Naive thymus-derived CD4-positive, alpha-beta T cell (primary cell): Measurements from ENCODE around the gene SRGAP1. TPM values are rescaled to one million over a fixed set of nuclear protein-coding genes. Genes with fewer than 3 reads are reported as not detected.

Experiments
- ATAC-seq: fragments of 150-1000 bp; cut with Tn5 transposase; 2 replicates; pipeline ENCODE4 v1.10.0; 2021; ENCODE audit warnings: mild to moderate bottlenecking, moderate library complexity
- CTCF ChIA-PET: fragments of 350-600 bp; sonication (Branson Sonifier 250); formaldehyde crosslinking; loops from one replicate; lab custom pipeline; 2021; ENCODE audit warnings: antibody characterized with exemption; lab: Charles Lee
- POLR2A ChIA-PET: fragments of 350-600 bp; sonication (Branson Sonifier 250); formaldehyde crosslinking; loops from one replicate; lab custom pipeline; 2021; ENCODE audit warnings: antibody characterized with exemption, inconsistent platforms; lab: Charles Lee
- DNase-seq, 9 donors: peaks; one replicate each; pipeline versions ENCODE4 v3.0.0 to v3.0.0-alpha.2; 2020 to 2022; ENCODE audit warnings: mixed read lengths in 1 of 9
- H3K27ac ChIP-seq: one replicate; pipeline ENCODE4 v1.7.0; 2013; ENCODE audit warnings: mild to moderate bottlenecking, low read depth, low read length, moderate library complexity
- H3K27me3 ChIP-seq, 2 donors: one replicate each; pipeline ENCODE4 v1.7.0; 2013; ENCODE audit warnings: low read length in 2 of 2, mild to moderate bottlenecking in 2 of 2, moderate library complexity in 2 of 2; ENCODE audit not compliant: control insufficient read depth in 2 of 2, insufficient read depth in 2 of 2
- H3K36me3 ChIP-seq, 3 experiments: 1 replicate in 2 of 3; 2 replicates in 1 of 3; pipeline ENCODE4 v1.7.0; 2013; ENCODE audit warnings: low read length in 3 of 3, mild to moderate bottlenecking in 3 of 3, moderate library complexity in 1 of 3; ENCODE audit not compliant: insufficient read depth in 3 of 3, control insufficient read depth in 2 of 3
- H3K4me1 ChIP-seq, 2 donors: one replicate each; pipeline ENCODE4 v1.7.0; 2013; ENCODE audit warnings: low read length in 2 of 2, mild to moderate bottlenecking in 2 of 2, moderate library complexity in 1 of 2; ENCODE audit not compliant: control insufficient read depth in 2 of 2, insufficient read depth in 2 of 2
- H3K4me3 ChIP-seq: 2 replicates; pipeline ENCODE4 v1.7.0; 2013; ENCODE audit warnings: mild to moderate bottlenecking, low read length
- H3K9me3 ChIP-seq, 3 experiments: 1 replicate in 2 of 3; 2 replicates in 1 of 3; pipeline ENCODE4 v1.7.0; 2013; ENCODE audit warnings: low read length in 3 of 3; ENCODE audit not compliant: control insufficient read depth in 2 of 3
- H3K27ac Mint-ChIP-seq, 9 donors: one replicate each; pipeline ENCODE4 v1.8.0; 2020 to 2022; ENCODE audit warnings: mixed read lengths in 9 of 9, mild to moderate bottlenecking in 8 of 9, moderate library complexity in 5 of 9, inconsistent platforms in 2 of 9
- H3K27me3 Mint-ChIP-seq, 5 donors: one replicate each; pipeline ENCODE4 v1.8.0; 2021 to 2022; ENCODE audit warnings: mixed read lengths in 5 of 5, mild to moderate bottlenecking in 1 of 5
- H3K36me3 Mint-ChIP-seq, 5 donors: one replicate each; pipeline ENCODE4 v1.8.0; 2020 to 2022; ENCODE audit warnings: mixed read lengths in 5 of 5, mild to moderate bottlenecking in 3 of 5, inconsistent platforms in 1 of 5
- H3K4me1 Mint-ChIP-seq, 7 donors: one replicate each; pipeline ENCODE4 v1.8.0; 2020 to 2022; ENCODE audit warnings: mixed read lengths in 7 of 7, mild to moderate bottlenecking in 3 of 7, inconsistent platforms in 1 of 7
- H3K4me3 Mint-ChIP-seq, 10 donors: one replicate each; pipeline ENCODE4 v1.8.0; 2020 to 2022; ENCODE audit warnings: mild to moderate bottlenecking in 10 of 10, mixed read lengths in 10 of 10, moderate library complexity in 6 of 10, inconsistent platforms in 2 of 10
- H3K9me3 Mint-ChIP-seq, 11 donors: one replicate each; pipeline ENCODE4 v1.8.0; 2020 to 2022; ENCODE audit warnings: mixed read lengths in 11 of 11, mild to moderate bottlenecking in 4 of 11, inconsistent platforms in 1 of 11, moderate library complexity in 1 of 11
- intact Hi-C, 2 donors: fragments of 100-400 bp; cut with micrococcal nuclease; formaldehyde crosslinking; loops; one replicate each; pipeline ENCODE4 v1.15.1; 2023
- polyA plus RNA-seq, 2 donors: library from polyadenylated mRNA; unstranded; fragments of 300-500 nt; fragmentation: Illumina TruSeq; gene quantifications; one replicate each; pipeline ENCODE4 v1.2.3, GENCODE V29; 2021
- total RNA-seq, 6 experiments: library from RNA in 5 of 6; stranded (reverse) in 5 of 6; gene quantifications; 1 replicate in 5 of 6; 2 replicates in 1 of 6; pipeline ENCODE4 v1.2.3 and lab custom pipeline; 2021 to 2026

SRGAP1 gene
- total and polyA plus RNA-seq, 7 experiments from 2014 or later = 0.01 to 0.47 (median 0.08) TPM

DNA sequence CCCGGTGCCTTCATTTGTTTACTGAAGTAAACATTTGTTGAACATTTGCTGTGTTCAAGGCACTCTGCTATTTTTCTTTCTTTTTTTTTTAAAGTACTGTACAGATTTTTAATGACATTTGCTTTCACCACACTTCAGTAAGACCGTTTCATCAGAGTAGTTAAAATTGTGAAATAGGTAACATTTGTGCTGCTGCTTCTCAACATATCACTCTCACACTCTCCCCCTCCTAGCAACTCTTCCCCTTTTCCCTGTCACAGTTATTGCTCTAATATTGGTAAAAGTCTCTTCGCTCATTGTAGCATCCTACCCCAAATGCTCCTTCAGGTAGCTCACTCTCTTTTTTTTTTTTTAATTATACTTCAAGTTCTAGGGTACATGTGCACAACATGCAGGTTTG is 49.6 kb downstream of the SRGAP1 start:
- Mint-ChIP-seq H3K36me3 (peaks cover 0 to 5% (median 0%) of the 10 kb centered on the region in 5 donors), H3K9me3 (peaks cover 0 to 5% (median 0%) of the 10 kb centered on the region in 11 donors), H3K27me3 (peaks cover 0 to 23% (median 9%) of the 10 kb centered on the region in 5 donors), H3K27ac (no peak overlapping the region), H3K4me1 (no peaks in the 10 kb centered on the region), H3K4me3 (no peak overlapping the region)
- ChIA-PET CTCF (no interaction called here), POLR2A (no interaction called here)
- H3K4me1 ChIP-seq = no peaks in the 10 kb centered on the region
- no peaks in the 10 kb centered on the region for H3K27me3 ChIP-seq
- intact Hi-C loops = no loop called here
- no peaks in the 10 kb centered on the region for H3K9me3 ChIP-seq
- ATAC-seq = peak; percentile 34
- H3K4me3 ChIP-seq = no peak overlapping the region
- no peak for DNase-seq
- no peak overlapping the region for H3K27ac ChIP-seq
- H3K36me3 ChIP-seq = no peaks in the 10 kb centered on the region

GRCh38 chr12:63895841-63896240 is 51.3 kb downstream of the SRGAP1 start:
- intact Hi-C loops = no loop called here
- H3K27ac ChIP-seq = no peak overlapping the region
- ATAC-seq = no peak
- H3K36me3 Mint-ChIP-seq = peaks cover 0 to 5% (median 0%) of the 10 kb centered on the region in 5 donors
- no peak overlapping the region for H3K4me3 ChIP-seq
- H3K9me3 Mint-ChIP-seq = peaks cover 0 to 5% (median 0%) of the 10 kb centered on the region in 11 donors
- DNase-seq = no peak
- H3K27me3 Mint-ChIP-seq = peaks cover 0 to 27% (median 11%) of the 10 kb centered on the region in 5 donors
- no peaks in the 10 kb centered on the region for H3K27me3 ChIP-seq
- H3K4me1 Mint-ChIP-seq = no peaks in the 10 kb centered on the region
- H3K9me3 ChIP-seq = no peaks in the 10 kb centered on the region
- no peaks in the 10 kb centered on the region for H3K4me1 ChIP-seq
- no peak overlapping the region for H3K4me3 Mint-ChIP-seq
- ChIA-PET CTCF (no interaction called here), POLR2A (no interaction called here)
- no peak overlapping the region for H3K27ac Mint-ChIP-seq
- H3K36me3 ChIP-seq = no peaks in the 10 kb centered on the region

DNA sequence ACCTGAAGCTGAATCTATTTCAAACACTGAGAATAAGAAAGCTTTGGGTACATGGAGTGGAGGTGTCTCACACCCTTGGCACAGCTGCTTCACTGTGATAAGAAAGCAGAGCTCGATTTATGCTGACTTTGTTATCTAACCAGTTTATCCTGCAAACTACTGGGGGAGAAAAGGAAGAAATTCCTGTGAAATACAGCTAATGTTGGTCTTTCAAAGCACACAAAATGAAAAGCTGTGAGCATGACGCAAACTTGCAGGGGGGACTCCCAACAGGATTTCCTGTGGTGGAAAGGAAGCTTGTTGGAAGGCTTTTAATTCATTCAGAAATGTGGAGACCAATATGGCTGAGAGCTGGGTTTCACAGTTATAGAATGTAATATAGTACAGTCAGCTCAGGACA is 53.4 kb downstream of the SRGAP1 start:
- Histone ChIP-seq H3K36me3 (no peaks in the 10 kb centered on the region), H3K27ac (no peak overlapping the region), H3K4me3 (no peak overlapping the region), H3K27me3 (no peaks in the 10 kb centered on the region), H3K9me3 (no peaks in the 10 kb centered on the region), H3K4me1 (no peaks in the 10 kb centered on the region)
- H3K9me3 Mint-ChIP-seq = no peaks in the 10 kb centered on the region
- CTCF ChIA-PET = no interaction called here
- no peaks in the 10 kb centered on the region for H3K4me1 Mint-ChIP-seq
- H3K36me3 Mint-ChIP-seq = no peaks in the 10 kb centered on the region
- H3K4me3 Mint-ChIP-seq = no peak overlapping the region
- POLR2A ChIA-PET = no interaction called here
- DNase-seq (no peak), ATAC-seq (no peak)
- H3K27ac Mint-ChIP-seq = no peak overlapping the region
- intact Hi-C loops = no loop called here
- peaks cover 0 to 29% (median 11%) of the 10 kb centered on the region in 5 donors for H3K27me3 Mint-ChIP-seq

DNA sequence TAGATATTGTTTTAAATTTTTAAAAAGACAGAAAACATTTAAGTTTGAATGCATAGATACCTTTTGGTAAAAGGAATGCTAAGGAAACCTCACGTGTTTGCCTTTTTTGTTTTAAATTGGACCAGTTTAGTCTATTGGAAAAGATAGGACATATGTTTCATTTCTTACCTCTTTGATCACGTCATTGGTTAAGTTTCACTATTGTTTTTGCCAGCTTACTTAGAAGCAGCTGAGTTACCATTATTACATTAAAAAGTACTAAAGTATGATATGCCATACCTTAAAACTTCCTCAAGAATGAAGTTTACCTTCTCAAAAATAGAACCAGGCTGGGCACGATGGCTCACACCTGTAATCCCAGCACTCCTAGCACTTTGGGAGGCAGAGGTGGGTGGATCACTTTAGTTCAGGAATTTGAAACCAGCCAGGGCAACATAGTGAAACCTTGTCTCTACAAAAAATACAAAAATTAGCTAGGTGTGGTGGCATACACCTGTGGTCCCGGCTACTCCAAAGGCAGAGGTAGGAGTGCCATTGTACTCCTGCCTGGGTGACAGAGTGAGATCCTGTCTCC is 54.4 kb downstream of the SRGAP1 start:
- Histone ChIP-seq H3K27ac (no peak overlapping the region), H3K4me3 (no peak overlapping the region), H3K4me1 (no peaks in the 10 kb centered on the region), H3K9me3 (no peaks in the 10 kb centered on the region), H3K36me3 (no peaks in the 10 kb centered on the region), H3K27me3 (no peaks in the 10 kb centered on the region)
- Mint-ChIP-seq H3K4me1 (no peaks in the 10 kb centered on the region), H3K9me3 (no peaks in the 10 kb centered on the region), H3K36me3 (no peaks in the 10 kb centered on the region), H3K27ac (no peak overlapping the region), H3K27me3 (peaks cover 0 to 29% (median 11%) of the 10 kb centered on the region in 5 donors), H3K4me3 (no peak overlapping the region)
- DNase-seq = no peak
- POLR2A ChIA-PET = no interaction called here
- intact Hi-C loops = no loop called here
- CTCF ChIA-PET = no interaction called here
- ATAC-seq = no peak

DNA sequence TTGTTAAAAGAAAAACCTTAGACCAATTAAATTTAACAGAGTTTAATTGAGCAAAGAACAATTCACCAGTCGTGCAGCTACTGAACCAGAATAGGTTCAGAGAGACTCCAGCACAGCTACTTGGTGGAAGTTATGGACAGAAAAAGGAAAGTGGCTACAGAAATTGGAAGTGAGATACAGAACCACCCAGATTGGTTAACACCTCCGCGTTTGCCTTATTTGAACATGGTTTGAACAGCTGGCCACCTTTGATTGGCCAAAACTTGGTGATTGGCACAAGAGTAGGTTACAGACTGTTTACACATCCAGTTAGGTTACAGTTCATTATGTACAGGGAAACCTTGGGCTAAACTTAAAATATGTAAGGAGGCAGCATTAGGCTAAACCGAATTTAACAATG is 54.9 kb downstream of the SRGAP1 start:
- Histone ChIP-seq H3K36me3 (no peaks in the 10 kb centered on the region), H3K9me3 (no peaks in the 10 kb centered on the region), H3K27ac (no peak overlapping the region), H3K4me1 (no peaks in the 10 kb centered on the region), H3K4me3 (no peak overlapping the region), H3K27me3 (no peaks in the 10 kb centered on the region)
- no peak overlapping the region for H3K4me3 Mint-ChIP-seq
- H3K27me3 Mint-ChIP-seq = peaks cover 0 to 29% (median 11%) of the 10 kb centered on the region in 5 donors
- ChIA-PET CTCF (no interaction called here), POLR2A (no interaction called here)
- no peaks in the 10 kb centered on the region for H3K36me3 Mint-ChIP-seq
- H3K9me3 Mint-ChIP-seq = no peaks in the 10 kb centered on the region
- H3K27ac Mint-ChIP-seq = no peak overlapping the region
- ATAC-seq (no peak), DNase-seq (no peak)
- intact Hi-C loops = no loop called here
- H3K4me1 Mint-ChIP-seq = no peaks in the 10 kb centered on the region

- no peaks in the 10 kb centered on the region for H3K9me3 ChIP-seq
- Mint-ChIP-seq H3K9me3 (peaks cover 0 to 12% (median 0%) of the 10 kb centered on the region in 11 donors), H3K4me1 (no peaks in the 10 kb centered on the region), H3K27ac (no peak overlapping the region), H3K4me3 (no peak overlapping the region), H3K27me3 (peaks cover 0 to 19% (median 8%) of the 10 kb centered on the region in 5 donors), H3K36me3 (no peaks in the 10 kb centered on the region)
- H3K27me3 ChIP-seq = no peaks in the 10 kb centered on the region
- CTCF ChIA-PET = interaction anchor here (0.6 kb wide), 1 partner anchor 527 kb away, joined by 4 read pairs; no protein-coding TSS in a partner anchor
- ATAC-seq = no peak
- POLR2A ChIA-PET = no interaction called here
- no peaks in the 10 kb centered on the region for H3K36me3 ChIP-seq
- H3K27ac ChIP-seq = no peak overlapping the region
- DNase-seq = no peak
- H3K4me1 ChIP-seq = no peaks in the 10 kb centered on the region
- intact Hi-C loops = no loop called here
- no peak overlapping the region for H3K4me3 ChIP-seq
These were observed 56.7 kb downstream of the SRGAP1 start for GRCh38 chr12:63900922-63901793.
